ENCODE data around the gene SLC7A4. TPM values are rescaled to one million over a fixed set of nuclear protein-coding genes. Genes with fewer than 3 reads are reported as not detected.

SLC7A4 gene
- total RNA-seq (ENCODE audit: unreplicated experiment), result 0.59 TPM
- long read RNA-seq, partial matches to known transcripts, result 1 of 2 reads
- long read RNA-seq, other reads (novel, unspliced or antisense), result 0 of 2 reads

DNA sequence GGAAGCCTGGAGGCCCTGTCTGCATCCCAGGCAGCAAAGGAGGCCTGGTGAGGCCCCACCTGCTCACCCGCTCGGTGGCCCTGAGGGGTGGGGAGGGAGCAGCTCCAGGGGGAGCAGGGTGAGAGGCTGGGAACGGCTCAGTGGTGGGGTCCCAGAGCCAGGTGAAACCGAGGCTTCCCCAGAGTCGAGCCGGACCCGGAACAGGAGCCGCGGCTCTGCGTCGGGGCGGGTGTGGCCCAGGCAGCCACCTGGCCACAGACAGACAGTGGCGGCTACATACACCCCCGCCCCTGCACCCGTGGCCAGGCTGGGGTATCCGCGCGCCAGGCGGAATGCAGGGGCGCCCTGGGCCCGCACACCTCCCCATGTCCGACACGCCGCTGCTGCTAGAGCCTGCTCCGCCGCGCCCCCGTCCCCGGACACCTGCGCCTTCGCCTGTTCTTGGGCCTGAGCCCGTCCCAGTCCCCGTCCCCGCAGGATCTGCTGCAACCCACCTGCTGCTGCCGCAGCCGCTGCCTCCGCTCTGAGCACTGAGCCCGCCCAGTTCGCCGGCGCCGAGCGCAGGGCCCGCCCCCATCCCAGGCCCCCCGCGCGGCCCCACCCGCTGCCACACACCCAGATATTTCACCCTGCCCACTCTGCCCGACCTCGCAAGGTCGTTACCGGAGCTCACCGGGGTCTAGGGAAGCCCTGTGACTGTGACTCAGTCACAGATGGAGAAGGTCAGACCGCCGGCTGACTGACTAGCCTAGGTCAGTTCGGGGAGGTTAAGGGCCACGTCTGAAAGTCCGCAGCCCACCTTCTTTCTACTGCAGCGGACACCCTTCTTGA is at the start of gene SLC7A4:
Gene SLC7A4, minus strand, starts transcription at position 525 of the 831 bp plus-strand sequence. CDS start 749 bp downstream, outside the sequence.
- Mint-ChIP-seq H3K9me3 (ENCODE audit: unreplicated experiment) (peaks cover 12% of the 10 kb centered on the region), H3K4me3 (ENCODE audit: unreplicated experiment) (no peak within 1 kb of the TSS), H3K36me3 (ENCODE audit: unreplicated experiment) (no peaks in the 10 kb centered on the region), H3K27ac (ENCODE audit: unreplicated experiment) (no peak within 1 kb of the TSS), H3K4me1 (ENCODE audit: low read depth, unreplicated experiment) (peaks cover 6% of the 10 kb centered on the region), H3K27me3 (ENCODE audit: unreplicated experiment) (peaks cover 12% of the 10 kb centered on the region)
- DNase-seq, result peak; percentile 50
- TF ChIP-seq, protein P1, sequence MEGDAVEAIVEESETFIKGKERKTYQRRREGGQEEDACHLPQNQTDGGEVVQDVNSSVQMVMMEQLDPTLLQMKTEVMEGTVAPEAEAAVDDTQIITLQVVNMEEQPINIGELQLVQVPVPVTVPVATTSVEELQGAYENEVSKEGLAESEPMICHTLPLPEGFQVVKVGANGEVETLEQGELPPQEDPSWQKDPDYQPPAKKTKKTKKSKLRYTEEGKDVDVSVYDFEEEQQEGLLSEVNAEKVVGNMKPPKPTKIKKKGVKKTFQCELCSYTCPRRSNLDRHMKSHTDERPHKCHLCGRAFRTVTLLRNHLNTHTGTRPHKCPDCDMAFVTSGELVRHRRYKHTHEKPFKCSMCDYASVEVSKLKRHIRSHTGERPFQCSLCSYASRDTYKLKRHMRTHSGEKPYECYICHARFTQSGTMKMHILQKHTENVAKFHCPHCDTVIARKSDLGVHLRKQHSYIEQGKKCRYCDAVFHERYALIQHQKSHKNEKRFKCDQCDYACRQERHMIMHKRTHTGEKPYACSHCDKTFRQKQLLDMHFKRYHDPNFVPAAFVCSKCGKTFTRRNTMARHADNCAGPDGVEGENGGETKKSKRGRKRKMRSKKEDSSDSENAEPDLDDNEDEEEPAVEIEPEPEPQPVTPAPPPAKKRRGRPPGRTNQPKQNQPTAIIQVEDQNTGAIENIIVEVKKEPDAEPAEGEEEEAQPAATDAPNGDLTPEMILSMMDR (IDR thresholded peaks at IDR 0.05; ENCODE audit: partially characterized antibody, unreplicated experiment), result no peak

- Mint-ChIP-seq H3K27ac (ENCODE audit: unreplicated experiment) (no peak overlapping the region), H3K4me3 (ENCODE audit: unreplicated experiment) (no peak overlapping the region), H3K4me1 (ENCODE audit: low read depth, unreplicated experiment) (no peaks in the 10 kb centered on the region), H3K27me3 (ENCODE audit: unreplicated experiment) (peaks cover 5% of the 10 kb centered on the region), H3K36me3 (ENCODE audit: unreplicated experiment) (no peaks in the 10 kb centered on the region), H3K9me3 (ENCODE audit: unreplicated experiment) (no peaks in the 10 kb centered on the region)
- TF ChIP-seq, protein P1 (IDR thresholded peaks at IDR 0.05; ENCODE audit: partially characterized antibody, unreplicated experiment), result no peak
- no peak for DNase-seq
Measured at GRCh38 chr22:21080435-21081137, 48.2 kb upstream of the SLC7A4 start.

GRCh38 chr22:21079493-21079892 is 47.1 kb upstream of the SLC7A4 start:
- H3K27ac Mint-ChIP-seq (ENCODE audit: unreplicated experiment), result no peak overlapping the region
- no peak for DNase-seq
- H3K36me3 Mint-ChIP-seq (ENCODE audit: unreplicated experiment), result no peaks in the 10 kb centered on the region
- TF ChIP-seq, protein P1 (IDR thresholded peaks at IDR 0.05; ENCODE audit: partially characterized antibody, unreplicated experiment), result no peak
- no peak overlapping the region for H3K4me3 Mint-ChIP-seq (ENCODE audit: unreplicated experiment)
- no peaks in the 10 kb centered on the region for H3K9me3 Mint-ChIP-seq (ENCODE audit: unreplicated experiment)
- H3K4me1 Mint-ChIP-seq (ENCODE audit: low read depth, unreplicated experiment), result no peaks in the 10 kb centered on the region
- peaks cover 5% of the 10 kb centered on the region for H3K27me3 Mint-ChIP-seq (ENCODE audit: unreplicated experiment)

DNA sequence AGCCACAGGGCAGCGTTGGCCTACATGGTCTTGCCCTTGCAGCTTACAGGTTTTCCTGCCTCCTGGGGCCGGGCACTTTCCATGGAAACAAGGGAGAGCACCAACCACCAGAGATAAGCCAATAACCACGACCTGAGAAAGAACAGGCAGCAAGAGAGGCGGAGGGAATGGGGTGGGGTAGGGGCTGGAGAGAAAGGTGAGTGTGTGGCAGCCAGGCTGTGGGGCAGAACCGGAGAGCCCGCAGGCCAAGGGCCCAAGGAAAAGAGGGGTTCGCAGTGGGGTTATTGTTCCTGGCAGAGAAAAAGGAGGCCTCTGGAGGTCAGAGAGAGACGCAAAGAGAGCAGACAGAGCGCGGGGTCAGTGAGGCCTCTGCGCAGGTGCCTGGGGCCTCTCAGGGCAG is 46.6 kb upstream of the SLC7A4 start:
- TF ChIP-seq, protein P1 (IDR thresholded peaks at IDR 0.05; ENCODE audit: partially characterized antibody, unreplicated experiment), result no peak
- DNase-seq, result no peak
- Mint-ChIP-seq H3K27me3 (ENCODE audit: unreplicated experiment) (peaks cover 5% of the 10 kb centered on the region), H3K27ac (ENCODE audit: unreplicated experiment) (no peak overlapping the region), H3K9me3 (ENCODE audit: unreplicated experiment) (no peaks in the 10 kb centered on the region), H3K36me3 (ENCODE audit: unreplicated experiment) (no peaks in the 10 kb centered on the region), H3K4me1 (ENCODE audit: low read depth, unreplicated experiment) (no peaks in the 10 kb centered on the region), H3K4me3 (ENCODE audit: unreplicated experiment) (no peak overlapping the region)
